ENCODE data around the gene ARRB1. TPM values are rescaled to one million over a fixed set of nuclear protein-coding genes. Genes with fewer than 3 reads are reported as not detected.
"Not testable (repeated sequence)": the region's sequence is repeated elsewhere in the genome, so short reads cannot be mapped to it uniquely, and the experiment has no call there.

ARRB1 gene
- total and polyA plus RNA-seq, 2 donors from 2014 or later: 17.6 to 53.8 TPM

- no peaks in the 10 kb centered on the region for H3K36me3 ChIP-seq (ENCODE audit: control insufficient read depth in 2 of 3, insufficient read depth in 3 of 3, low read length in 3 of 3)
- H3K4me1 ChIP-seq (ENCODE audit: control insufficient read depth in 2 of 3, insufficient read depth in 2 of 3, low read depth in 1 of 3, low read length in 3 of 3): peaks cover 11 to 41% (median 25%) of the 10 kb centered on the region in 3 donors
- H3K9me3 ChIP-seq (ENCODE audit: control insufficient read depth in 2 of 3, insufficient read depth in 1 of 3, low read length in 3 of 3): no peaks in the 10 kb centered on the region
- no peak overlapping the region for H3K9ac ChIP-seq (ENCODE audit: low read length in 3 of 3)
- H3K4me3 ChIP-seq (ENCODE audit: low read length in 3 of 3): no peak overlapping the region
- H3K27ac ChIP-seq (ENCODE audit: low read depth in 2 of 2, low read length in 2 of 2): no peak overlapping the region
- no peaks in the 10 kb centered on the region for H3K27me3 ChIP-seq (ENCODE audit: control insufficient read depth, insufficient read depth, low read length)
- no peak for FAIRE-seq
- DNase-seq: no peak
- intact Hi-C loops (cut with DNase I): loop anchor here (10.0 kb wide), 1 partner anchor 51 kb away; no protein-coding TSS in a partner anchor
- no peak for TF ChIP-seq CTCF (IDR thresholded peaks at IDR 0.05; ENCODE audit: borderline replicate concordance, extremely low read depth, insufficient read depth)
These were observed 17.7 kb downstream of the ARRB1 start for GRCh38 chr11:75333807-75334140.

- H3K4me3 ChIP-seq (ENCODE audit: low read length in 3 of 3): no peak overlapping the region
- FAIRE-seq (no peak), DNase-seq (no peak)
- no peaks in the 10 kb centered on the region for H3K36me3 ChIP-seq (ENCODE audit: control insufficient read depth in 2 of 3, insufficient read depth in 3 of 3, low read length in 3 of 3)
- H3K27ac ChIP-seq (ENCODE audit: low read depth in 2 of 2, low read length in 2 of 2): no peak overlapping the region
- TF ChIP-seq CTCF (IDR thresholded peaks at IDR 0.05; ENCODE audit: borderline replicate concordance, extremely low read depth, insufficient read depth): no peak
- intact Hi-C loops (cut with DNase I): loop anchor here (10.0 kb wide), 1 partner anchor 52 kb away; no protein-coding TSS in a partner anchor
- no peaks in the 10 kb centered on the region for H3K9me3 ChIP-seq (ENCODE audit: control insufficient read depth in 2 of 3, insufficient read depth in 1 of 3, low read length in 3 of 3)
- H3K4me1 ChIP-seq (ENCODE audit: control insufficient read depth in 2 of 3, insufficient read depth in 2 of 3, low read depth in 1 of 3, low read length in 3 of 3): peaks cover 14 to 42% (median 28%) of the 10 kb centered on the region in 3 donors
- H3K9ac ChIP-seq (ENCODE audit: low read length in 3 of 3): no peak overlapping the region
- H3K27me3 ChIP-seq (ENCODE audit: control insufficient read depth, insufficient read depth, low read length): no peaks in the 10 kb centered on the region
These were observed 18.2 kb downstream of the ARRB1 start for GRCh38 chr11:75333022-75333806.

- not testable (repeated sequence) for H3K36me3 ChIP-seq (ENCODE audit: control insufficient read depth in 2 of 3, insufficient read depth in 3 of 3, low read length in 3 of 3); H3K9me3 ChIP-seq (ENCODE audit: control insufficient read depth in 2 of 3, insufficient read depth in 1 of 3, low read length in 3 of 3); FAIRE-seq; H3K9ac ChIP-seq (ENCODE audit: low read length in 3 of 3); H3K27me3 ChIP-seq (ENCODE audit: control insufficient read depth, insufficient read depth, low read length); H3K27ac ChIP-seq (ENCODE audit: low read depth in 2 of 2, low read length in 2 of 2); H3K4me3 ChIP-seq (ENCODE audit: low read length in 3 of 3); DNase-seq
- intact Hi-C loops (cut with DNase I): loop anchor here (10.0 kb wide), 1 partner anchor 53 kb away; no protein-coding TSS in a partner anchor
- H3K4me1 ChIP-seq (ENCODE audit: control insufficient read depth in 2 of 3, insufficient read depth in 2 of 3, low read depth in 1 of 3, low read length in 3 of 3): peaks cover 12 to 30% (median 20%) of the 10 kb centered on the region in 3 donors
These were observed 19.7 kb downstream of the ARRB1 start for GRCh38 chr11:75331761-75332160.

- not testable (repeated sequence) for FAIRE-seq; H3K4me3 ChIP-seq (ENCODE audit: low read length in 3 of 3); DNase-seq; H3K9me3 ChIP-seq (ENCODE audit: control insufficient read depth in 2 of 3, insufficient read depth in 1 of 3, low read length in 3 of 3); H3K27ac ChIP-seq (ENCODE audit: low read depth in 2 of 2, low read length in 2 of 2); H3K9ac ChIP-seq (ENCODE audit: low read length in 3 of 3); H3K36me3 ChIP-seq (ENCODE audit: control insufficient read depth in 2 of 3, insufficient read depth in 3 of 3, low read length in 3 of 3); H3K27me3 ChIP-seq (ENCODE audit: control insufficient read depth, insufficient read depth, low read length)
- intact Hi-C loops (cut with DNase I): loop anchor here (10.0 kb wide), 1 partner anchor 53 kb away; no protein-coding TSS in a partner anchor
- peaks cover 12 to 28% (median 20%) of the 10 kb centered on the region in 3 donors for H3K4me1 ChIP-seq (ENCODE audit: control insufficient read depth in 2 of 3, insufficient read depth in 2 of 3, low read depth in 1 of 3, low read length in 3 of 3)
These were observed 20.2 kb downstream of the ARRB1 start for GRCh38 chr11:75331304-75331703.

- not testable (repeated sequence) for H3K4me3 ChIP-seq (ENCODE audit: low read length in 3 of 3); H3K27me3 ChIP-seq (ENCODE audit: control insufficient read depth, insufficient read depth, low read length); H3K36me3 ChIP-seq (ENCODE audit: control insufficient read depth in 2 of 3, insufficient read depth in 3 of 3, low read length in 3 of 3); FAIRE-seq; H3K27ac ChIP-seq (ENCODE audit: low read depth in 2 of 2, low read length in 2 of 2); H3K9me3 ChIP-seq (ENCODE audit: control insufficient read depth in 2 of 3, insufficient read depth in 1 of 3, low read length in 3 of 3); DNase-seq
- Histone ChIP-seq H3K9ac (ENCODE audit: low read length in 3 of 3) (peak overlapping the region in 1 of 3 donors; percentile 12), H3K4me1 (ENCODE audit: control insufficient read depth in 2 of 3, insufficient read depth in 2 of 3, low read depth in 1 of 3, low read length in 3 of 3) (peaks cover 12 to 24% (median 20%) of the 10 kb centered on the region in 3 donors)
- intact Hi-C loops (cut with DNase I): loop anchor here (10.0 kb wide), 1 partner anchor 54 kb away; no protein-coding TSS in a partner anchor
These were observed 20.6 kb downstream of the ARRB1 start for GRCh38 chr11:75330886-75331285.
